ENCODE measurements around the gene CCDC92. TPM values are rescaled to one million over a fixed set of nuclear protein-coding genes. Genes with fewer than 3 reads are reported as not detected.

Gene CCDC92
- total and polyA plus RNA-seq, 10 of the 15 experiments (the other 5 are each of a cell fraction or from before 2014, with no cell fraction given) = 0.53 to 11.8 (median 4.2) TPM

GRCh38 chr12:123965382-123965781 lies 7.2 kb downstream of the CCDC92 start:
- RAD21 ChIA-PET (ENCODE audit: unreplicated experiment) = no interaction called here
- Histone ChIP-seq H2AFZ (ENCODE audit: control insufficient read depth, low read depth, low read length) (no peak overlapping the region), H3K79me2 (ENCODE audit: control insufficient read depth, insufficient read depth, low read length) (no peaks in the 10 kb centered on the region), H3K27ac (ENCODE audit: control insufficient read depth, insufficient read depth) (no peak overlapping the region), H3K4me2 (ENCODE audit: control insufficient read depth, insufficient read depth) (no peak overlapping the region), H4K20me1 (ENCODE audit: control insufficient read depth, insufficient read depth) (no peaks in the 10 kb centered on the region), H3K27me3 (replicated peaks in 1 of 2; ENCODE audit: control insufficient read depth in 2 of 2, insufficient read depth in 2 of 2, low read length in 1 of 2) (peaks cover 0 to 3% of the 10 kb centered on the region in 2 experiments; a peak in 2 of 4 replicates), H3K4me3 (no peak overlapping the region), H3K9ac (ENCODE audit: control insufficient read depth, insufficient read depth, low read length) (no peak overlapping the region), H3K4me1 (ENCODE audit: control insufficient read depth, insufficient read depth, low read length) (no peaks in the 10 kb centered on the region), H3K36me3 (ENCODE audit: control insufficient read depth in 2 of 2, insufficient read depth in 2 of 2, low read length in 1 of 2) (no peaks in the 10 kb centered on the region), H3K9me3 (replicated peaks; ENCODE audit: control insufficient read depth, insufficient read depth, low read length) (no peaks in the 10 kb centered on the region)
- DNase-seq (ENCODE audit: low read depth, low spot score) (no peak), FAIRE-seq (no peak), ATAC-seq (no peak)
- WGBS (ENCODE audit: insufficient coverage, insufficient replicate concordance, low lambda C conversion rate, missing lambda C conversion rate) = 46% methylated on average over 5 of the region's 5 CpGs
- intact Hi-C loops (cut with micrococcal nuclease; ENCODE audit: unreplicated experiment) = no loop called here
- TF ChIP-seq HDAC6 (IDR thresholded peaks at IDR 0.05; ENCODE audit: unreplicated experiment) = no peak
- TF ChIP-seq TCF7 (IDR thresholded peaks at IDR 0.05; ENCODE audit: borderline replicate concordance) = no peak
- no peak for TF ChIP-seq POLR2AphosphoS5 (IDR thresholded peaks at IDR 0.05; ENCODE audit: low read length)
- no peak for TF ChIP-seq RAD21 (IDR thresholded peaks at IDR 0.05; ENCODE audit: insufficient read depth, low read depth, low read length)
- TF ChIP-seq MEF2B (IDR thresholded peaks at IDR 0.05; ENCODE audit: partially characterized antibody, poor library complexity, severe bottlenecking) = no peak
- TF ChIP-seq FOXM1 (IDR thresholded peaks at IDR 0.05; ENCODE audit: low read depth, low read length) = no peak
- no peak for TF ChIP-seq ZNF592 (IDR thresholded peaks at IDR 0.05)
- no peak for TF ChIP-seq RFX5 (IDR thresholded peaks at IDR 0.05; ENCODE audit: low read depth, low read length)
- TF ChIP-seq IKZF2 (IDR thresholded peaks at IDR 0.05) = no peak
- TF ChIP-seq, protein P1, sequence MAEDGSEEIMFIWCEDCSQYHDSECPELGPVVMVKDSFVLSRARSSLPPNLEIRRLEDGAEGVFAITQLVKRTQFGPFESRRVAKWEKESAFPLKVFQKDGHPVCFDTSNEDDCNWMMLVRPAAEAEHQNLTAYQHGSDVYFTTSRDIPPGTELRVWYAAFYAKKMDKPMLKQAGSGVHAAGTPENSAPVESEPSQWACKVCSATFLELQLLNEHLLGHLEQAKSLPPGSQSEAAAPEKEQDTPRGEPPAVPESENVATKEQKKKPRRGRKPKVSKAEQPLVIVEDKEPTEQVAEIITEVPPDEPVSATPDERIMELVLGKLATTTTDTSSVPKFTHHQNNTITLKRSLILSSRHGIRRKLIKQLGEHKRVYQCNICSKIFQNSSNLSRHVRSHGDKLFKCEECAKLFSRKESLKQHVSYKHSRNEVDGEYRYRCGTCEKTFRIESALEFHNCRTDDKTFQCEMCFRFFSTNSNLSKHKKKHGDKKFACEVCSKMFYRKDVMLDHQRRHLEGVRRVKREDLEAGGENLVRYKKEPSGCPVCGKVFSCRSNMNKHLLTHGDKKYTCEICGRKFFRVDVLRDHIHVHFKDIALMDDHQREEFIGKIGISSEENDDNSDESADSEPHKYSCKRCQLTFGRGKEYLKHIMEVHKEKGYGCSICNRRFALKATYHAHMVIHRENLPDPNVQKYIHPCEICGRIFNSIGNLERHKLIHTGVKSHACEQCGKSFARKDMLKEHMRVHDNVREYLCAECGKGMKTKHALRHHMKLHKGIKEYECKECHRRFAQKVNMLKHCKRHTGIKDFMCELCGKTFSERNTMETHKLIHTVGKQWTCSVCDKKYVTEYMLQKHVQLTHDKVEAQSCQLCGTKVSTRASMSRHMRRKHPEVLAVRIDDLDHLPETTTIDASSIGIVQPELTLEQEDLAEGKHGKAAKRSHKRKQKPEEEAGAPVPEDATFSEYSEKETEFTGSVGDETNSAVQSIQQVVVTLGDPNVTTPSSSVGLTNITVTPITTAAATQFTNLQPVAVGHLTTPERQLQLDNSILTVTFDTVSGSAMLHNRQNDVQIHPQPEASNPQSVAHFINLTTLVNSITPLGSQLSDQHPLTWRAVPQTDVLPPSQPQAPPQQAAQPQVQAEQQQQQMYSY (CRISPR knock-in tag; IDR thresholded peaks at IDR 0.05) = no peak
- no peak for TF ChIP-seq ESRRA (IDR thresholded peaks at IDR 0.05; ENCODE audit: low read length)
- no peak for TF ChIP-seq BCL3 (IDR thresholded peaks at IDR 0.05; ENCODE audit: borderline replicate concordance, insufficient read depth, low read depth, low read length, poor library complexity, severe bottlenecking)
- TF ChIP-seq GATAD2B (conservative IDR thresholded peaks at IDR 0.05; ENCODE audit: low read depth) = no peak
- TF ChIP-seq SMARCA5 (IDR thresholded peaks at IDR 0.05) = no peak
- TF ChIP-seq YY1 (IDR thresholded peaks at IDR 0.05; ENCODE audit: low read depth, low read length) = no peak
- TF ChIP-seq POLR2AphosphoS2 (IDR thresholded peaks at IDR 0.05; ENCODE audit: low read depth, low read length) = no peak
- no peak for TF ChIP-seq LARP7 (IDR thresholded peaks at IDR 0.05)
- SMC1A ChIA-PET (ENCODE audit: uncharacterized antibody, unreplicated experiment) = interaction anchor here (0.7 to 1.3 kb wide), 3 partner anchors 9 to 20 kb away, joined by 3 to 4 read pairs (median 3); no protein-coding TSS in a partner anchor
- CTCF ChIA-PET = interaction anchor here (1.4 to 2.7 kb wide), 3 partner anchors 19 to 61 kb away, joined by 3 to 8 read pairs (median 3); no protein-coding TSS in a partner anchor
- in situ Hi-C loops (cut with MboI) = no loop called here
- POLR2A ChIA-PET = interaction anchor here (1.0 kb wide), 1 partner anchor 9 kb away, joined by 3 read pairs; no protein-coding TSS in a partner anchor
- no TSS peak for BruUV-seq (replicated peaks)

All from GM12878 (cell line).